ENCODE measurements around the gene SCGB1C2.
"Not testable (repeated sequence)": the region's sequence is repeated elsewhere in the genome, so short reads cannot be mapped to it uniquely, and the experiment has no call there.

The SCGB1C2 gene

GRCh38 chr17:149897-150584, 12.7 kb downstream of the SCGB1C2 start:
- no peak for DNase-seq

GRCh38 chr17:151004-151403, 13.6 kb downstream of the SCGB1C2 start:
- no peak for DNase-seq

DNA sequence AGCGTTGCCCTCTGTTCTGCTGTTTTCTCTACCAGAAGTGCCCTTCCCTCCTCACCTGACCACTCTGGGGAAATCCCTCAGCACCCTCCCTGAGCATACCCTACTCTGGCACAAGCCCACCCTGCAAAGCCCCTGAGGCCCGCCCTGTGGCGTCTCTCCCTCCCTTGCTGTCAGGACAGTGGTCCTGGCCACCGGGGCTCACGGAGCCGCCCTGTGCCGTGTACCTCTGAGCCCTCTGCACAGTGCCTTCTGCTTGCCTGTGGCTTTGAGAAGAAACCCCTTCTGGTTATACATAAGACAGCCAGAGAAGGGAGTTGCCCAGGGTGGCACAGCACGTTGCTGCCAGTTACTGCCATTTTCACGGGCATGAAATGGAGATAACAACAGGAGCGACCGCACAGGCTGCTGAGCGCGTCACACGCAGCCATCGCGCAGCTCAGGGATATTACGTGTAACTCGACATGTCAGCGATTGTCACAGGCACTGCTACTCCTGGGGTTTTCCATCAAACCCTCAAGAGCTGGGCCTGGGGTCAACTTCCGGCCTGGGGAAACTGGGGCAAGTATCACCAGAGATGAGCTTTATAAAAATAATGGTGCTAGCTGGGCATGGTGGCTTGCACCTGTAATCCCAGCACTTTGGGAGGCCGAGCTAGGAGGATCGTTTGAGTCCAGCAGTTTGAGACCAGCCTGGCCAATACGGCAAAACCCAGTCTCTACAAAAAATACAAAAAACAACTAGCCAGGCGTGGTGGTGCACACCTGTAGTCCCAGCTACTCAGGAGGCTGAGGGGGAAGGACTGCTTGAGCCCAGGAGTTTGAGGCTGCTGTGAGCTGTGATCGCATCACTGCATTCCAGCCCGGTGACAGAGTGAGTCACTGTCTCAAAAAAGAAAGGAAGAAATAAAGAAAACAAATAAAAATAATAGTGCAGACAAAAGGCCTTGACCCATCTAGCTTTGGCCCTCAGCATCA, 14.8 kb downstream of the SCGB1C2 start:
- DNase-seq: no peak

DNA sequence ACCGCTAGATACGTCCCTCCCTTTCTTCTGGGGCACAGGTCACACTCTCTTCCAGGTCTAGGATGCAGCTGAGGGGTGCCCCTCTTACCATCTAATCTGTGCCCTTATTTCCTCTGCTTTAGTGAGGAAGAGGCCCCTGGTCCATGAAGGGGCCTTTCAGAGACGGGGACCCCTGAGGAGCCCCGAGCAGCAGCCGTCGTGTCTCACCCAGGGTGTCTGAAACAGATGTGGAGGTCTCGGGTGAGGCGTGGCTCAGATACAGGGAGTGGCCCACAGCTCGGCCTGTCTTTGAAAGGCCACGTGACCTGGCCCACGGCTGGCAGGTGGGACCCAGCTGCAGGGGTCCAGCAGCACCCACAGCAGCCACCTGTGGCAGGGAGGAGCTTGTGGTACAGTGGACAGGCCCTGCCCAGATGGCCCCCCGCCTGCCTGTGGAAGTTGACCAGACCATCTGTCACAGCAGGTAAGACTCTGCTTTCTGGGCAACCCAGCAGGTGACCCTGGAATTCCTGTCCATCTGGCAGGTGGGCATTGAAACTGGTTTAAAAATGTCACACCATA, 15.6 kb downstream of the SCGB1C2 start:
- no peak for DNase-seq

GRCh38 chr17:153851-154250, 16.5 kb downstream of the SCGB1C2 start:
- no peak for DNase-seq

GRCh38 chr17:155576-155975, 18.2 kb downstream of the SCGB1C2 start:
- DNase-seq: no peak

DNA sequence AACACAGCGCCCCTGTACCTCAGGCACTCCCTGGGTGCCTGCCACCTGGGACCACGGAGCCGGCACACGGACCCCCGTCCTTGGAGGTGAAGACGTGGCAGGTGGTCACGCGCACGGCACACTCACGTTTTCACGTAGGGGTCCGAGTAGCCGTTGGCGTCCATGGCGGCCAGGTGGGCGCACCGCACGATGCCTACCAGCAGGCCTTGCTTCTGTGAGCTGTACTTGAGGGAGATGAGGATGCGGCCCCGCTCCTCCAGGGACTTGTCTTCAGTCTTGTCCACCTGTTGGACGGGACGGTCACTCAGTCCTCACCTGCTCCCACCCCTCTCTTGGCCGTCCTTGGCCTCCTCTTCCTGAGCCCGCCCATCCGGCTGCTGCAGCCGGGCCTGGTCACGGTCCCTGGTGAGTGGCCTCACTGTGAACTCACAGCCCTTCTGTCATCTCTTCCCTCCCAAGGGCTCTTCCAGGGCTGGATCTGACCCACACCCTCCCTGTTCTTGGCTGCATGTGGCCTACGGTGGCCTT, 18.8 kb downstream of the SCGB1C2 start:
- DNase-seq: no peak

DNA sequence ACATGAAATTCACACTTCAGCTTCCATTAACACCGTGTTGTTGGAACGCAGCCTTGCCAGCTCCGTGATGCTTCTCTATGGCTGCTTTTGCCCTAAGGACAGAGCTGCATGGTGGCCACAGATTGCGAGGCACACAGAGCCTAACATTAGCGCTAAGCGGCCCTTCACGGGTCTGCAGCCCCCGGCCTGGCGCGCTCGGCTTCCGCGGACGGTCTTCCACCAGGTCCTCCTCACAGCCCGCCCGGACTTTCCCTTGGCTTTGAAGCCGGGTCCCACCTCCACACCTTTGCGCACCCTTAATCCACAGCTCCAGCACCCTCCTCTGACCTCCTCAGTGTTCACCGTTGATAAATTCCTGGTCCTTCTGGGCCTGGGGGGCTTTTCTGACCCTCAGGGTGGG, 19.6 kb downstream of the SCGB1C2 start:
- DNase-seq: no peak

- no peak for DNase-seq
These were observed 20.5 kb downstream of the SCGB1C2 start for GRCh38 chr17:157901-158300.

DNA sequence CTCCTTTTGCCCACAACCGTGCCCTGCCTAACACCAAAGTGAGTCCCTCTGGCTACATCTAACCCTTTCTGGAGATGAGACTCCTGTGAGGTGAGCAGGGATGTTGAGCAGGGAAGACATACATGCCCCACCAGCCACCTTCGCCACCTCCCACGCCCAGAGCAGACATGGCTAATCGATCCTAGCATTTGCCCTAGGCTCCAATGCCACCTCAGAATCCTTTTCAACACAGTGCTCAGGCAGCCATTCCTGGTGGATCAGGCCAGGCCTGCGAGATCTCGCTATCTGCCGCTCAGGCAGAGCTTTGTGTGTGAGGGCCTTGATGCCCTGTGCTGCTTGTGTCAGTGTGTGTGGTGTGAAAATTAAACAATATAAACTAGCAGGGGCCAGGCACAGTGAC, 21.0 kb downstream of the SCGB1C2 start:
- no peak for DNase-seq

DNA sequence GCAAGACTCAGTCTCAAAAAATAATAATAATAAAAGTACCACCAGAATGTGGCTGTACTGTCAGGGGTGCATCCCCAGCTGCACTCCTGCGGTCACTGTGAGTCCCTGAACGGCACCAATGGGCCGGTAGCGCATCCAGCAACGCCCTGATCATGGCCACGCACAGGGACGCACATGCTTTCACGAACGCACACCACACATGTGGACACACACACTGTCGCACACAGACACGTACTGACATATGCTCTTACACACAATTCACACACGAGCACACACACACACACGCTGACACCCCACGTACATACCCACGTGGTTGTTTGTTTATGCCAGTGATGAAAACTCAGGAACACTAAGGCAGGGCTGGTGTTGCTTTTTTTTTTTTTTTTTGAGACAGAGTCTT, 22.2 kb downstream of the SCGB1C2 start:
- no peak for DNase-seq

GRCh38 chr17:160336-160735, 23.0 kb downstream of the SCGB1C2 start:
- DNase-seq: no peak

GRCh38 chr17:161481-161880, 24.1 kb downstream of the SCGB1C2 start:
- DNase-seq: no peak

DNA sequence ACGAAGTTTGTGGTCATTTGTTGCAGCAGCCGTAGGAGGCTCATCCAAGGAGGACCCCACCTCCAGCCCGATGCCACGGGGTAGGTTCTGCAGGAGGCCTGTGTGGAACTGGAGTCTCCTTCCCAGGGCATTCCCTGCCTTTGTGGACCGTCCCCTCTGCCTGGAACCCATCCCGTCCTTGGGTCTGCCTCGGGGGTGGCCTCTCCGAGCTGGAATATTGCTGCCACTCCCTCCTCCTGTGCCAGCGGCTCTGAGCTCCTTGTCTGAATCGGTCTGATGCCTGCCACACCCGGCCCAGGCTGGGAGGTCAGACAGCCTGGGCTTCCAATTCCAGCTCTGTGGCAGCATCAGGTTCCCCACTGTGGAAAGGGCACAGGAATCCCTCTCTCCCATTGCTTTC, 25.3 kb downstream of the SCGB1C2 start:
- no peak for DNase-seq

DNA sequence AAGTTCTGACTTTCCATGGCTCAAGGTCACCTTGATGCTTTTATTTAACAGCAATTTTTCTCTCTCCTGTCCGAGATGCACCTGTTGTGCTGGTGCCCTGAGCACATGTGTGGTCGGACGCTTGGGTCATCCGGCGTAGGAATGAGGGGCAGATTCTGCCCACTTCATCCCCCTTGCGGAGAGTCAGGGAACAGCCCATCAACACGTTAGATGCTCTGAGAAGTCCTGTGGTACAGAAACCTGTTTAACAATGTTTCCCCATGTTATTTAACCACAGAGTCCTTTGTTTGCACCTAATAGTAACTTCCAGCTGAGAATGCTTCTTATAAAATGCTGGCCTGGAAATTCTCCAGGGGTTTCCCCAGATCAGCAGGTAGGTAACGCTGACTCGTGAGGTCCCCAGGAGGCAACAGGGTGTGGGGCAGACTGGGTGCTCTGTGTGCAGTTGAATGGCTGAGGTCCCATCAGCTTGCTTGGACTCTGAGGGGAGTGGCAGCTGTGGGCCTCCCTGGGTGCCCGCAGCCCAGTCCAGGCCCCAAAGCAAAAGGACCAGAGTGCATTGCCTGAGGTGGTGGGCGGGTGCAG, 26.2 kb downstream of the SCGB1C2 start:
- DNase-seq: no peak

GRCh38 chr17:164303-165235, 27.2 kb downstream of the SCGB1C2 start:
- DNase-seq: no peak

GRCh38 chr17:165939-166338, 28.6 kb downstream of the SCGB1C2 start:
- no peak for DNase-seq

DNA sequence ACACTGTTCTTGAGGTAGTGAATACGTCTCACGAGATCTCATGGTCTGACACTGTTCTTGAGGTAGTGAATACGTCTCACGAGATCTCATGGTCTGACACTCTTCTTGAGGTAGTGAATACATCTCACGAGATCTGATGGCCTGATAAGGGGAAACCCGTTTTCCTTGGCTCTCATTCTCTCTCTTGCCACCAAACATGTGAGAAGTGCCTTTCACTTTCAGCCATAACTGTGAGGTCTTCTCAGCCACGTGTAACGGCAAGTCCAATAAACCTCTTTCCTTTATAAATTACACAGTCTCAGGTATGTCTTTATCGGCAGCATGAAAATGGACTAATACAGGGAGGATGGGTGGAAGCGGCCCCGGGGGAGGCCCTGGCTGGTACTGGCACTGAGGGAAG, 31.2 kb downstream of the SCGB1C2 start:
- not testable (repeated sequence) for DNase-seq

- no peak for DNase-seq
These were observed 32.8 kb downstream of the SCGB1C2 start for GRCh38 chr17:170130-170670.

DNA sequence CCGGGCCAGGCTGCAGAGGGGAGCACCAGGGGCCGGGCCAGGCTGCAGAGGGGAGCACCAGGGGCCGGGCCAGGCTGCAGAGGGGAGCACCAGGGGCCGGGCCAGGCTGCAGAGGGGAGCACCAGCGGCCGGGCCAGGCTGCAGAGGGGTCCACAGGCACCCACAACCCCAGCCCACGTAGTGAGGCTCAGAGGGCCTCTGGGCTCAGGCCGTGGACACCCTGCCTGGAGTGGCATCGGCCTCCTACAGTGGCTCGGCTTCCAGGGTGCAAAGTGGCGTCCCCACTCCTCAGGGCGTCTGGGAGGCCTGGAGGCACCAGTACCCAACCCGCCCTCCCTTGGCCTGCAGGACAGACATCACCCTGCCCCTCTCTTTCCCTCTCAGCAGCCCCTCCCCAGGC, 34.5 kb downstream of the SCGB1C2 start:
- no peak for DNase-seq

GRCh38 chr17:172401-172800, 35.0 kb downstream of the SCGB1C2 start:
- no peak for DNase-seq
